CD4-positive, alpha-beta T cell treated with Interleukin-4 for 4 hours (primary cell): ENCODE results near the gene PDGFA.

Source experiments
- DNase-seq: peaks from one replicate; pipeline ENCODE4 v3.0.0-alpha.2; 2020

PDGFA gene

DNA sequence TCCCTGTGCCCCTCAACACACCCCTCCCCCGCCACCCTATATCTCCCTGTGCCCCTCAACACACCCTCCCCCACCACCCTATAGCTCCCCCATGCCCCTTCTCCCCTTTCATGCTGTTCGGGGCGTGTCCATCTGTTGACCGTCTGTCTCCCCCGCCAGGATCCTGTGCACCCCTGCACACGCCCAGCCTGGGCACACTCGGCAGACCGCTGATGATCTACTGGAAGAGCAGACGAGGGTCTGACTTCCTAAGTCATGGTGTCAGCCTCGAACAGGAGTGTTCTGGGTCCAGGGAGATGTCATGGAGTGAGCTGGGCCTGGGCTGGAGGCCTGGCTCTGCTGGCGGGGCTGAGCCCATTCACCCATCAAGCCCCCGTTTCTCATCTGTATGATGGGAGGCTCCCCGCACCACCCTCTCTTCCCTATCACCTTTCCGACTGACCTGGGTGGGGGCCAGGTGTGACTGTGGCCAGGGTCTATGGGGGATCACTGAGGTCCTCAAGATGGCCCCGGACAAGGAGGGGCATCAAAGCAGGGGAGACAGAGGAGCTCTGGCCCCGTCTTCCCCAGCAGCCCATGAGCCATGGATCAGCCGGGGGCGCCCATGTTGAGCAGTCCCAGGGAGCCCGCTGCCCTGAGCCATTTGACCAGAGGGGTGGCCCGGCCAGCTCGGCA lies 48.3 kb downstream of the PDGFA start:
- no peak for DNase-seq

DNA sequence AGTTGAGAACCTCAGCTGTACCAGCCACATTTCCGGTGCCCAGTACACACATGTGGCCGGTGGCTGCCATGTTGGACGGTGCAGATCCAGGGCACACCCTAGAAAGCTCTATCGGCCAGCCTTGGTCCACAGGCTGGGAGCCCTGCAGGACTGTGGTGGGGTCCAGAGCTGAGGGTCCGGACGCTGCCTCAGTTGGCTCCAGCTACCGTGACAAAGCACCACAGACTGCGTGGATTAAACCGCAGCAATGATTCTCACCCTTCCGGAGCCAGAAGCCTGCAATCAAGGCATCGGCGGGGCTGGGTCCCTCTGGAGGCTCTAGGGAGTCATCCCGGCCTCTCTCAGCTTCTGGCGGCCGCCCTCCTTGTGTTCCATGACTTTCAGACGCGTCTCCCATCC lies 50.1 kb downstream of the PDGFA start:
- DNase-seq: no peak

GRCh38 chr7:468681-469562 lies 50.7 kb downstream of the PDGFA start:
- no peak for DNase-seq

- DNase-seq: no peak
These were observed 51.6 kb downstream of the PDGFA start for GRCh38 chr7:467856-468545.

DNA sequence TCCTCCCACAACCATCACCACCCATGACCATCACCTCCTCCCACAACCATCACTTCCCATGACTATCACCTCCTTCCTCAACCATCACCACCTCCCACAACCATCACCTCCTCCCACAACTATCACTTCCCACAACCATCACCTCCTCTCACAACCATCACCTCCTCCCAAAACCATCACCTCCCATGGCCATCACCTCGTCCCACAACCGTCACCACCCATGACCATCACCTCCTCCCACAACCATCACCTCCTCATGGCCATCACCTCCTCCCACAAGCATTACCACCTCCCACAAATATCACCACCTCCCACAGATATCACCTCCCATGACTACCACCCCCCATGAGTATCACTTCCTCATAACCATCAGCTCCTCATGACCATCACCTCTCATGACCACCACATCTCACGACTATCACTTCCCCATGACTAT lies 52.2 kb downstream of the PDGFA start:
- no peak for DNase-seq

DNA sequence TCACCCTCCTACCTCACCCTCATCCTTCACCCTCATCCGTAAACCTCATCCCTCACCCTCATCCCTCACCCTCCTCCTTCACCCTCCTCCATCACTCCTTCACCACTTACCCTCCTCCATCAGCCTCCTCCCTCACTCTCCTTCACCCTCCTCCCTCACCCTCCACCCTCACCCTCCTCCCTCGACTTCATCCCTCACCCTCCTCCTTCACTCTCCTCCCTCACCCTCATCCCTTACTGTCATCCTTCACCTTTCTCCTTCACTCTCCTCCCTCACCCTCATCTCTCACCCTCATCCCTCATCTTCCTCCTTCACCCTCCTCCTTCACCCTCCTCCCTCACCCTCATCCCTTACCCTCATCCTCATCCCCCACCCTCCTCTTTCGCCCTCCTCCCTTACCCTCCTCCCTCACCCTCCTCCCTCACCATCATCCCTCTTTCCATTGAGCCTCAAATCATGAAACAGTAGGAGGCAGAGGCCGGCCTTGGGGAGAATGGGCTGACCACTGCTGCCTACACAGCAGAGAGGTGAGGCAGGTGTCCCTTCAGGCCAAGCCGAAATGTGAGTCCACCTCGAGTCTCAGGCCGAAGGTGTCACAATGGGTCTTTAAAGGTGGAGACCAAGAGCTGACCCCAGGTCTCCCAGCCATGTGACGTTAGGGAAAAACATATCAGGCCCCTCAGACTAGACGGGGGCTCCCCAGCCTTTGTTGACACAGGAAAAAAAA lies 53.0 kb downstream of the PDGFA start:
- no peak for DNase-seq

GRCh38 chr7:465710-466400 lies 53.8 kb downstream of the PDGFA start:
- no peak for DNase-seq

- no peak for DNase-seq
These were observed 54.9 kb downstream of the PDGFA start for GRCh38 chr7:464454-465401.

GRCh38 chr7:463817-464453 lies 55.7 kb downstream of the PDGFA start:
- no peak for DNase-seq

GRCh38 chr7:463362-463781 lies 56.3 kb downstream of the PDGFA start:
- DNase-seq: no peak

DNA sequence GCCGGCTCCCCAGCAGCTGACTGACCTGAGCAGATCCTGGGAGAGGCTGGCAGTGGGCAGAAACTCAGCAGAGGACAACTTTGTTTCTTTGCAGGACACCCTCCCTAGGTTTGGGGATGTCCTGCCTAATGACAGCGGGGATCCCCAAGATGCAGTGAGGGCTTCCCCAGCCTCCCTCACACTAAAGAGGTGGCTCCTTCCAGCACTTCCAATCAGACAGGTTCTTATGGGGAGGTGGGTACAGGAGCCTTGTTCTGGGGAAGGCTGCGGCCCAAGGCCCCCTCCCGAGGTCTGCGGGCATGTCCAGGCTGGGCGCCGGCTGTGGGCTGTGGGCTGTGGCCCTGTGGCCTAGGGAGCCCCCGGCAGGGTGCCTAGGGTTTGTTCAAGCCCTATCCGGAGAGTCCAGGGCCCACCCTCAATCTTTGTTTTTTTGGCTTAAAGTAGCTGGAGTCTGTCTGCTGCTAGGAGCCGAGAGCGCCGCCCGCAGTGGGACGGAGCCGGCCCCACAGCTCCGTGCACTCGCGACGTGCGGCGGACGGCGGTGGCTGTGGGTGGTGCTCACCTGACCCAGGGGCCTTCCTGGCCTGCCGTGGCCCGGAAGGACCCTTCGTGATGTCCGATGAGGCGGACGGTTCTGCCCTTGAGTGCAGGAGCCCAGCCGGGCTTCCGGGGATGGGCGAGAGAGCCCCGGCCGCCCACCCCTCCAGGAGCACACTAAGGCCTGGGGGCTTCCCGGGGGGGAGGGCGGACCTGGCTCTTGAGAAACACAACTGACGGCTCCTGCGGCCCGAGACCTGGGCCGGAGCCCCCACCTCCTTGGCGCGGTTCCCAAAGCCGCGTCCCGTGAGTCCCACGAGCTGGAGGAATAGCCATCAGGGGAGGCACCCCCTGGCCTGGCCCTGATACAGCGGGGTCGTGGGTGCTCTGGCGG lies 57.2 kb downstream of the PDGFA start:
- no peak for DNase-seq

GRCh38 chr7:461453-462172 lies 58.0 kb downstream of the PDGFA start:
- DNase-seq: no peak

DNA sequence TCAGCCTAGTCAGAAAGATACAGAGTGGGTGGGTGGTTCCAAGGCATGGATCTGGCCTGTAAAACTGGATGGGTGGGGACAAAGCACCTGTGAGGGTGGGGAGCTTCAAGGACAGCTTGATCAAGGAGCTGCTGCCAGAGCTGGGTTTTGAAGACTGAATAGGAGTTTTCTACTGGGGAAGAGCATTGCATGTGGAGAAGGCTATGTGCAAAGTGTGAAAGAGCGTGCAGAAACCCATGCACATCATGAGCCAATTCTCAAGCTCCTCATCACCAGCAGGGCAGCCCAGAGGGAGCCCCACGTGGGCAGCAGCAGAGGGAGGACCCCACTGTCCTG lies 58.6 kb downstream of the PDGFA start:
- no peak for DNase-seq

DNA sequence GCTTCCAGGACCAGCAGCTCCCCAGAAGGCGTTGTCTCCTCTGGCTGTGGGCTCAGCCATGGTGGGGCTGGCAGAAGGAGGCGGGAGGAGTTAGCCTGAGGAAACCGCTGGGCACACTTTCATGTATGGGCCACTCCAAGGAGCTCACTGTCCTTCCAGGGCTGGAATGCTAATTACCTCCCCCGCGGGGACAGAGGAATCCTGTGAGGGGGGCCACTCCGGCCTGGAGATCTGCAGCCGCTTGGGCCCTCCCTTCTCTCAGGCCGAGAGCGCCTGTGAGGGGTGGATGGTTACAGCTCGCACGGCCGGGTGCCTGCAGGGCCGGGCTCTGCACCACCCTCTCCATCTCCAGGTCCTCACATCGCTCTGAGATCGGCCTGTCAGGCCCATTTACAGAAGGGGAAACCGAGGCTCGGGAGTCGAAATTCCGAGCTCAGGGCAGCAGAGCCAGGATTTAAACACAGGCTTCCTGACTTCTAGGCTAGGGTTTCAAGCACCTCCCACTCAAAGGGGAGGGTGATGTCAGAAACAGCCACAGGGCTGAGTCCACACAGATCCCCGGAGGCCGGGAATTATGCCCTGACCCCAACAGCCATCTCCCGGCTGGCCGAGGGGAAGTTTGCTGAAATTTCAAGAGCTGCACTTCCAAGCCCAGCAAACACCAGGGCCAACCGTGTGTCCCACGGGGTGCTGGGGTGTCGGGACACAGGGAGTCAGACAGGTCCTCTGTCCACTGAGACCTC lies 59.1 kb downstream of the PDGFA start:
- DNase-seq: no peak

GRCh38 chr7:459584-460373 lies 59.9 kb downstream of the PDGFA start:
- no peak for DNase-seq

DNA sequence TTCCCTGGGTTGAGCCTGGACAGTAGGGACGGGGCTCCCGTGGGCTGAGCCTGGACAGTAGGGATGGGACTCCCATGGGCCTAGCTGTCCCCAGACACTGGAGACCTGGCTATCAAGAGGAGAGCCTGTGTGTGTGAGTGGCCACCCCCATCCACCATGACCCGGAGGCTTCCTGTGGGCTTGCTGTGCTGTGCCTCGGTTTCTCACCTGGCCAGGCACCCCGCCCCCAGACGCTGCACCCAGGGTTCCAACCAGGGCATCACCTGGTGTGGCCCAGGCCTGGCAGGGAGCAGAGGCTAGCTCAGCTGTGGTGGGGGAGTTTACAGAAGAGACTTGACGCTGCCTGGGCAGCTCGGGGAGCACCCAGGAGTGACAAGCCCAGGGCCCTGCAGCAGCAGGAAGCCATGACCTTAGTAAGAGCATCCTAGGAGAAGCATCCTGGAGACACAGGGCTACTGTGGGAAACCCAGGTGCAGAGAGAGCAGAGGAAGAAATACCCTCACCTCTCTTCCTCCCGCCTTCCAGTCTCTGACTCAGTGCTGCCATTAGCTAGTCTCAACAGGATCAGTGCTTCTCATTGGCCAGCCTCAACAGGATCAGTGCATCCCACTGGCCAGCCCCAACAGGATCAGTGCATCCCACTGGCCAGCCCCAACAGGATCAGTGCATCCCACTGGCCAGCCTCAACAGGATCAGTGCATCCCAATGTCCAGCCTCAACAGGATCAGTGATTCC lies 61.0 kb downstream of the PDGFA start:
- no peak for DNase-seq
